Measurements from ENCODE around the gene ZNF185. TPM values are rescaled to one million over a fixed set of nuclear protein-coding genes. Genes with fewer than 3 reads are reported as not detected.

Gene ZNF185
- 2.9 and 3.3 TPM in 2 replicates for total RNA-seq (2014; rRNA removed; shearing (Covaris generic))

GRCh38 chrX:152897222-152898131 lies at the start of gene ZNF185:
TSS of gene ZNF185 (plus strand) at chrX:152898067. CDS start at chrX:152914490, 16,423 bp downstream.
- DNase-seq (ENCODE audit: low read depth), result no peak

- no peak for DNase-seq (ENCODE audit: low read depth)
Observed at GRCh38 chrX:152850465-152850864, 47.4 kb upstream of the ZNF185 start.

GRCh38 chrX:152853986-152854385 lies 43.9 kb upstream of the ZNF185 start:
- DNase-seq (ENCODE audit: low read depth), result no peak

- DNase-seq (ENCODE audit: low read depth), result peak; percentile 9
Observed at GRCh38 chrX:152861116-152861515, 36.8 kb upstream of the ZNF185 start.

GRCh38 chrX:152861826-152862225 lies 36.0 kb upstream of the ZNF185 start:
- DNase-seq (ENCODE audit: low read depth), result no peak

GRCh38 chrX:152865232-152865920 lies 32.5 kb upstream of the ZNF185 start:
- no peak for DNase-seq (ENCODE audit: low read depth)

- DNase-seq (ENCODE audit: low read depth), result no peak
Observed at GRCh38 chrX:152866386-152866785, 31.5 kb upstream of the ZNF185 start.

- DNase-seq (ENCODE audit: low read depth), result no peak
Observed at GRCh38 chrX:152869972-152870371, 27.9 kb upstream of the ZNF185 start.

GRCh38 chrX:152871260-152871659 lies 26.6 kb upstream of the ZNF185 start:
- DNase-seq (ENCODE audit: low read depth), result no peak

GRCh38 chrX:152872522-152872921 lies 25.3 kb upstream of the ZNF185 start:
- no peak for DNase-seq (ENCODE audit: low read depth)

GRCh38 chrX:152873361-152873760 lies 24.5 kb upstream of the ZNF185 start:
- DNase-seq (ENCODE audit: low read depth), result no peak

- DNase-seq (ENCODE audit: low read depth), result no peak
Observed at GRCh38 chrX:152876931-152877840, 20.7 kb upstream of the ZNF185 start.

GRCh38 chrX:152878976-152879755 lies 18.7 kb upstream of the ZNF185 start:
- no peak for DNase-seq (ENCODE audit: low read depth)

- no peak for DNase-seq (ENCODE audit: low read depth)
Observed at GRCh38 chrX:152881289-152881688, 16.6 kb upstream of the ZNF185 start.

- no peak for DNase-seq (ENCODE audit: low read depth)
Observed at GRCh38 chrX:152884171-152884570, 13.7 kb upstream of the ZNF185 start.

- DNase-seq (ENCODE audit: low read depth), result no peak
Observed at GRCh38 chrX:152886716-152887115, 11.2 kb upstream of the ZNF185 start.

- DNase-seq (ENCODE audit: low read depth), result no peak
Observed at GRCh38 chrX:152892499-152892898, 5.4 kb upstream of the ZNF185 start.

- DNase-seq (ENCODE audit: low read depth), result no peak
Observed at GRCh38 chrX:152892999-152893891, 4.6 kb upstream of the ZNF185 start.

GRCh38 chrX:152893980-152894610 lies 3.8 kb upstream of the ZNF185 start:
- no peak for DNase-seq (ENCODE audit: low read depth)

- DNase-seq (ENCODE audit: low read depth), result no peak
Observed at GRCh38 chrX:152895121-152895520, 2.7 kb upstream of the ZNF185 start.

Data from RPMI7951 (cell line).